ENCODE data around the gene IGSF9B. TPM values are rescaled to one million over a fixed set of nuclear protein-coding genes. Genes with fewer than 3 reads are reported as not detected.

Gene IGSF9B
- total and polyA plus RNA-seq, 9 donors, result 4.7 to 17.1 (median 13.4) TPM

DNA sequence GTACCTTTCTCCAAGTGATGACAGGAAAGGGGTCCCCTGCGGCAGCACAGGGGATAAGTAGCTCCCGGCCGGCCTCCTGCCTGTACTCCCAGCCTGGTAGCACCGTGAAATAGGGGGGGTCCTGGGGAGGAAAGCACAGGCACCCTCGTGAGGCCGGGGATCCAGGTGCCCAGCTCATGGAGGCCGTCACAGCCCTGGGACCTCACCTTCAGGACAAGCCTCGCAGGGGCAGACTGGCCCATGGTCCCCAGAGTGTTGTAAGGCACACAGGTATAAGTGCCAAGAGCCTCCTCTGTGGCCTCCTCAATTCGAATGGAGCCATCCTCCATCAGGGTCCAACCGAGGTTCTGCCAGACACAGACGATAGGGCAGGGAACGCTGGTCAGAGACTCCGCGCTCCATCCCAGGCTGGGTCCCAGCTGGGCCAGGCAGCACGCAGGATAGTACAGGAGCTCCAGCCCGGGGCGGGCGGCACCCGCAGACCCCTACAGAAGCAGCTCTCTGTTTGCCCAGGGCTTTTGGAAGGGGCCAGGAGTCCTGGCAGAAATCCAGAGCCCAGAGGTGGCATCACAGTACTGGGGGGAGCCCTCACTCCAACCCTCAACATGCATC, 25.2 kb downstream of the IGSF9B start:
- Histone ChIP-seq H3K9me3 (replicated peaks; ENCODE audit: control insufficient read depth, low read depth, low read length) (no peaks in the 10 kb centered on the region), H3K4me3 (ENCODE audit: low read length) (no peak overlapping the region), H3K27me3 (ENCODE audit: control insufficient read depth, insufficient read depth, low read length) (peaks cover 7% of the 10 kb centered on the region), H3K27ac (ENCODE audit: low read length) (no peak overlapping the region), H3K4me1 (ENCODE audit: control insufficient read depth, insufficient read depth, low read length) (peaks cover 7% of the 10 kb centered on the region), H3K36me3 (ENCODE audit: control insufficient read depth, insufficient read depth, low read length) (peaks cover 28% of the 10 kb centered on the region)
- no peak for DNase-seq
- WGBS (ENCODE audit: insufficient coverage), result 90% methylated on average over 16 of the region's 19 CpGs

- Histone ChIP-seq H3K27ac (ENCODE audit: low read length) (no peak overlapping the region), H3K9me3 (replicated peaks; ENCODE audit: control insufficient read depth, low read depth, low read length) (no peaks in the 10 kb centered on the region), H3K27me3 (ENCODE audit: control insufficient read depth, insufficient read depth, low read length) (peaks cover 10% of the 10 kb centered on the region), H3K4me3 (ENCODE audit: low read length) (no peak overlapping the region), H3K4me1 (ENCODE audit: control insufficient read depth, insufficient read depth, low read length) (peaks cover 7% of the 10 kb centered on the region), H3K36me3 (ENCODE audit: control insufficient read depth, insufficient read depth, low read length) (peaks cover 26% of the 10 kb centered on the region)
- DNase-seq, result no peak
- WGBS (ENCODE audit: insufficient coverage), result 58% methylated on average over 35 of the region's 36 CpGs
Observed at GRCh38 chr11:133930767-133931448, 25.9 kb downstream of the IGSF9B start.

DNA sequence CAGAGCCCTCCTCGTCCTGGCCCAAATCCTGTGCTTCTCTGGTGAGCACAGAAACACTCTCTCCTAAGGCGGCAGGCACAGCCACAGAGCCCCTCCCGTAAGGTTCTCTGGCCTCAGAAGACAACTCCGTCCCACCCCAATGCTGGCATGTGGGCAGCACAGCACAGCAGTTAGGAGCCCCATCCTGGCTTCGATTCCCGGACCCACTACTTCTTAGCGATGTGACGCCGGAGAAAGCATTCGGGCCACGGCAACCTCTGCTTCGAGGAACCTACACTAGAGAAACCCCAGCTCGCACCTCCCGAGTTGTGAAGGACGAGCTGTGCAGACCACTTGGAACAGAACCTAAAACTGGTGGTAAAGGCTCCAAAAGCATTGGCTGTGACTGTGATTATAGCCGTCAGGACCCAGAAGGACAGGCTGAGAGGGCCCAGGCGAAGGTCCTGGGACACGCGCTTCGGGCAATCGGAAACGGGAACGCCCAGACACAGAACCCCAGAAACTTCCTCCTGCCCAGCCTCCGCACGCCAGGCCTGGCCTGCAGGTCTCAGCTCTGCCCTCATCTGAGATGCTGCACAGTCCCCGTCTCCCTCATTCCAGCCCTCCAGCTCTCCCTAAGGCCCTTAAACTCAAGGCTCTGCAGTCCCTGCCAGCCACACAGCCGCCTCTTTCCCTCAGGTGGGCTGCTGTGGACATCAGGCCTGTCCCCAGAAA, 26.6 kb downstream of the IGSF9B start:
- DNase-seq, result no peak
- H3K4me3 ChIP-seq (ENCODE audit: low read length), result no peak overlapping the region
- H3K36me3 ChIP-seq (ENCODE audit: control insufficient read depth, insufficient read depth, low read length), result peaks cover 29% of the 10 kb centered on the region
- no peak overlapping the region for H3K27ac ChIP-seq (ENCODE audit: low read length)
- 90% methylated on average over 26 of the region's 27 CpGs for WGBS (ENCODE audit: insufficient coverage)
- peaks cover 10% of the 10 kb centered on the region for H3K27me3 ChIP-seq (ENCODE audit: control insufficient read depth, insufficient read depth, low read length)
- no peaks in the 10 kb centered on the region for H3K9me3 ChIP-seq (replicated peaks; ENCODE audit: control insufficient read depth, low read depth, low read length)
- H3K4me1 ChIP-seq (ENCODE audit: control insufficient read depth, insufficient read depth, low read length), result peaks cover 7% of the 10 kb centered on the region

GRCh38 chr11:133929401-133930052, 27.2 kb downstream of the IGSF9B start:
- no peaks in the 10 kb centered on the region for H3K9me3 ChIP-seq (replicated peaks; ENCODE audit: control insufficient read depth, low read depth, low read length)
- no peak overlapping the region for H3K27ac ChIP-seq (ENCODE audit: low read length)
- no peak overlapping the region for H3K4me3 ChIP-seq (ENCODE audit: low read length)
- peaks cover 34% of the 10 kb centered on the region for H3K36me3 ChIP-seq (ENCODE audit: control insufficient read depth, insufficient read depth, low read length)
- 77% methylated on average over 17 of the region's 20 CpGs for WGBS (ENCODE audit: insufficient coverage)
- peaks cover 7% of the 10 kb centered on the region for H3K4me1 ChIP-seq (ENCODE audit: control insufficient read depth, insufficient read depth, low read length)
- DNase-seq, result no peak
- H3K27me3 ChIP-seq (ENCODE audit: control insufficient read depth, insufficient read depth, low read length), result peaks cover 10% of the 10 kb centered on the region

- peaks cover 36% of the 10 kb centered on the region for H3K36me3 ChIP-seq (ENCODE audit: control insufficient read depth, insufficient read depth, low read length)
- no CpG with 5 or more reads among the region's 5 CpGs for WGBS (ENCODE audit: insufficient coverage)
- no peak overlapping the region for H3K4me3 ChIP-seq (ENCODE audit: low read length)
- no peaks in the 10 kb centered on the region for H3K9me3 ChIP-seq (replicated peaks; ENCODE audit: control insufficient read depth, low read depth, low read length)
- H3K27ac ChIP-seq (ENCODE audit: low read length), result no peak overlapping the region
- no peak for DNase-seq
- peaks cover 10% of the 10 kb centered on the region for H3K27me3 ChIP-seq (ENCODE audit: control insufficient read depth, insufficient read depth, low read length)
- H3K4me1 ChIP-seq (ENCODE audit: control insufficient read depth, insufficient read depth, low read length), result peaks cover 7% of the 10 kb centered on the region
Observed at GRCh38 chr11:133928628-133929059, 28.1 kb downstream of the IGSF9B start.

- Histone ChIP-seq H3K27me3 (ENCODE audit: control insufficient read depth, insufficient read depth, low read length) (peaks cover 8% of the 10 kb centered on the region), H3K36me3 (ENCODE audit: control insufficient read depth, insufficient read depth, low read length) (peaks cover 34% of the 10 kb centered on the region), H3K9me3 (replicated peaks; ENCODE audit: control insufficient read depth, low read depth, low read length) (no peaks in the 10 kb centered on the region), H3K4me1 (ENCODE audit: control insufficient read depth, insufficient read depth, low read length) (peaks cover 7% of the 10 kb centered on the region), H3K4me3 (ENCODE audit: low read length) (no peak overlapping the region), H3K27ac (ENCODE audit: low read length) (no peak overlapping the region)
- 42% methylated on average over 21 of the region's 36 CpGs for WGBS (ENCODE audit: insufficient coverage)
- DNase-seq, result peak; percentile 42
Observed at GRCh38 chr11:133927690-133928627, 28.8 kb downstream of the IGSF9B start.

DNA sequence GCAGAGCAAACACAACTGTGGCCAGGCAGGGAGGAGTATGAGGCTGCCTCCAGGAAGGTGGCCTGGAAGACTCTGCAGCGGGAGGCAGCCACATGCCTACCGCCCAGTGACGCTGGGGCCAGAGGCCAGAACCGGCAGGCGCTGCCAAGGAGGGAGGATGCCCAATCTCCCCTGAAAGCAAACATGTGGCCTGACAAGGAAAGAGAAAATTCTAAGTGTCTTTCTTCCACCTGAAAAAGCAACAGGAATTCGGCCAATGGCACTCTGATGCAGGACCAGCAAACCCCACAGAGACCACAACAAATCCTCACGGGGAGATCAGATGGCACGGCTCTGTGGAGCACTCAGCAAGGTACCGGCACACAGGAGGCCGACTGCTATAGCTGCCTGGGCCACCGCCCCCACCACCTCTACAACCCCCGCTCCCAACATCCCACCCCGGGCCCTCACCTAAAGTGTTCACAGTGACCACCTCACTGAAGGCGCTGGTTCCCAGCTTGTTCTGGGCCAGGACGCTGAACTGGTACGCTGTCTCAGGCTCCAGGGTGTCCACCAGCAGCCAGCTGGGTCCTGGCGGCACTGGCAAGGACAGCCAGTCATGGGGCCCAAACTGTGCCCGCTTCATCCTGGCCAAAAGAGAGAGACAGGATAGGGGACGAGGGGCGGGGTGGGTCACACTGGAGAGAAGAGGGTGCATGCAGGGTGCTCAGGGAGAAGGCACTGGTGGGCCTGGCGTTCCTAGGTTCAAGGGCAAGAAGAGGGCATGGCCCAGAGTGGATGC, 30.1 kb downstream of the IGSF9B start:
- Histone ChIP-seq H3K4me1 (ENCODE audit: control insufficient read depth, insufficient read depth, low read length) (peaks cover 7% of the 10 kb centered on the region), H3K27me3 (ENCODE audit: control insufficient read depth, insufficient read depth, low read length) (peaks cover 8% of the 10 kb centered on the region), H3K36me3 (ENCODE audit: control insufficient read depth, insufficient read depth, low read length) (peaks cover 40% of the 10 kb centered on the region), H3K9me3 (replicated peaks; ENCODE audit: control insufficient read depth, low read depth, low read length) (no peaks in the 10 kb centered on the region), H3K27ac (ENCODE audit: low read length) (no peak overlapping the region), H3K4me3 (ENCODE audit: low read length) (no peak overlapping the region)
- DNase-seq, result no peak
- 91% methylated on average over 20 of the region's 21 CpGs for WGBS (ENCODE audit: insufficient coverage)

- Histone ChIP-seq H3K9me3 (replicated peaks; ENCODE audit: control insufficient read depth, low read depth, low read length) (no peaks in the 10 kb centered on the region), H3K4me1 (ENCODE audit: control insufficient read depth, insufficient read depth, low read length) (peaks cover 7% of the 10 kb centered on the region), H3K27ac (ENCODE audit: low read length) (no peak overlapping the region), H3K4me3 (ENCODE audit: low read length) (no peak overlapping the region), H3K36me3 (ENCODE audit: control insufficient read depth, insufficient read depth, low read length) (peaks cover 36% of the 10 kb centered on the region), H3K27me3 (ENCODE audit: control insufficient read depth, insufficient read depth, low read length) (peaks cover 8% of the 10 kb centered on the region)
- WGBS (ENCODE audit: insufficient coverage), result 94% methylated on average over 13 of the region's 20 CpGs
- DNase-seq, result no peak
Observed at GRCh38 chr11:133925756-133926155, 31.0 kb downstream of the IGSF9B start.

DNA sequence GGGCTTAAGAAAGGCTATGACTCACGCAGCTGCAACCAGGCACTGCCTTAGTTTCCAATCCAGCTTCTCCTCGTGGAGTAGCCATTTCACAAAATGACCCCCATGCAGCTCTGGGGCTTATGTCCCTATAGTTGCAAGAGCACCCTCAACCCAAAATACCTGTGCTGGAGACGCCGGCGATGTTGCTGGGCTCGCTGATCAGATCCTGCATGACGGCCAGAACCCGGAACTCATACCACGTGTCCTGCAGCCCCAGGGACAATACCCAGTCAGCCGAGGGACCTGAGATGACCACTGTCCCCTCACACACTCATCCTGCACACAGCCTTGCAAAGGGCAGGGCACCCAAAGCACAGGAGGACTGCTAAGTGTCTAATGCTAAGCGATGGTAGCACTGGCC, 32.1 kb downstream of the IGSF9B start:
- H3K36me3 ChIP-seq (ENCODE audit: control insufficient read depth, insufficient read depth, low read length), result peaks cover 38% of the 10 kb centered on the region

More for the DNA sequence above, 32.1 kb downstream of the IGSF9B start:
- no peak overlapping the region for H3K4me3 ChIP-seq (ENCODE audit: low read length)
- H3K4me1 ChIP-seq (ENCODE audit: control insufficient read depth, insufficient read depth, low read length), result peaks cover 7% of the 10 kb centered on the region
- no peak overlapping the region for H3K27ac ChIP-seq (ENCODE audit: low read length)
- H3K27me3 ChIP-seq (ENCODE audit: control insufficient read depth, insufficient read depth, low read length), result peaks cover 12% of the 10 kb centered on the region
- 95% methylated on average over 9 of the region's 11 CpGs for WGBS (ENCODE audit: insufficient coverage)
- H3K9me3 ChIP-seq (replicated peaks; ENCODE audit: control insufficient read depth, low read depth, low read length), result no peaks in the 10 kb centered on the region
- DNase-seq, result no peak
